ENCODE measurements around the gene KPNA6. TPM values are rescaled to one million over a fixed set of nuclear protein-coding genes. Genes with fewer than 3 reads are reported as not detected.

KPNA6 gene
- total and polyA plus RNA-seq, 10 of the 15 experiments (the other 5 are each of a cell fraction or from before 2014, with no cell fraction given), result 11.1 to 55.6 (median 25.9) TPM

DNA sequence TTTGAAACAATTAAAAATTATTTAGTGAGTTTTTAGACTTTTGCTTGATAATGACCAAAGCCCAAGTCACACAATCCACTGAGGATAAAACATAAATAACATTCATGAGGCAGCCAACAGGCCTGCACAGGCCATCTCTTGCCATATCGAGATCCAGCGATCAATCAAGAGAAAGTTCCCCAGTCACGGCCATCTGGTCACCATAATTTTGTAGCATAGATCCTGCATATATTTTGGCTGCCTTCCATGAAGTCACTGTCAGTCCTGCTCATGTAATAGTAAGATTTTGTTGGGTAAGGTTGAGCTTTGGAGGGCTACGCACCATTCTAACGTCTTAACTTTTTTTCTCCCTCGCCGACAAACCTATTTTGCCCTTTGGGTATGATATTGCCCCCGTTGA is 17.5 kb downstream of the KPNA6 start:
- no peak for TF ChIP-seq WRNIP1 (IDR thresholded peaks at IDR 0.05; ENCODE audit: borderline replicate concordance, low read depth, low read length)
- no peak for TF ChIP-seq RELA (IDR thresholded peaks at IDR 0.05; ENCODE audit: borderline replicate concordance, partially characterized antibody)
- no peak for TF ChIP-seq MXI1 (IDR thresholded peaks at IDR 0.05; ENCODE audit: low read depth, low read length)
- ATAC-seq, result no peak
- POLR2A ChIA-PET, result no interaction called here
- in situ Hi-C loops (cut with MboI), result no loop called here
- H3K4me3 ChIP-seq, result no peak overlapping the region
- intact Hi-C loops (cut with micrococcal nuclease; ENCODE audit: unreplicated experiment), result no loop called here
- H3K9me3 ChIP-seq (replicated peaks; ENCODE audit: control insufficient read depth, insufficient read depth, low read length), result no peaks in the 10 kb centered on the region
- peaks cover 2 to 3% of the 10 kb centered on the region in 2 experiments; a peak in 3 of 4 replicates for H3K36me3 ChIP-seq (ENCODE audit: control insufficient read depth in 2 of 2, insufficient read depth in 2 of 2, low read length in 1 of 2)
- no peak overlapping the region for H3K27ac ChIP-seq (ENCODE audit: control insufficient read depth, insufficient read depth)
- H2AFZ ChIP-seq (ENCODE audit: control insufficient read depth, low read depth, low read length), result no peak overlapping the region
- DNase-seq (ENCODE audit: low read depth, low spot score), result no peak
- peaks cover 10% of the 10 kb centered on the region for H3K4me1 ChIP-seq (ENCODE audit: control insufficient read depth, insufficient read depth, low read length)
- H3K9ac ChIP-seq (ENCODE audit: control insufficient read depth, insufficient read depth, low read length), result no peak overlapping the region
- BruUV-seq (replicated peaks), result TSS peak; percentile 31
- no peaks in the 10 kb centered on the region for H3K27me3 ChIP-seq (replicated peaks in 1 of 2; ENCODE audit: control insufficient read depth in 2 of 2, insufficient read depth in 2 of 2, low read length in 1 of 2)
- no peak for FAIRE-seq
- WGBS (ENCODE audit: insufficient coverage, insufficient replicate concordance, low lambda C conversion rate, missing lambda C conversion rate), result 92% methylated on average over 8 of the region's 8 CpGs
- no peaks in the 10 kb centered on the region; the same call in 1 of the 2 replicates for H4K20me1 ChIP-seq (ENCODE audit: control insufficient read depth, insufficient read depth)
- RAD21 ChIA-PET (ENCODE audit: unreplicated experiment), result no interaction called here
- H3K79me2 ChIP-seq (ENCODE audit: control insufficient read depth, insufficient read depth, low read length), result peaks cover 54% of the 10 kb centered on the region
- H3K4me2 ChIP-seq (ENCODE audit: control insufficient read depth, insufficient read depth), result no peak overlapping the region
- CTCF ChIA-PET, result interaction anchor here (1.0 to 1.2 kb wide), 2 partner anchors 20 to 95 kb away, joined by 3 read pairs; no protein-coding TSS in a partner anchor
- SMC1A ChIA-PET (ENCODE audit: uncharacterized antibody, unreplicated experiment), result interaction anchor here (1.2 kb wide), 1 partner anchor 9 kb away, joined by 4 read pairs; no protein-coding TSS in a partner anchor

- Histone ChIP-seq H3K27ac (ENCODE audit: control insufficient read depth, insufficient read depth) (no peak overlapping the region), H4K20me1 (ENCODE audit: control insufficient read depth, insufficient read depth) (no peaks in the 10 kb centered on the region; the same call in 1 of the 2 replicates), H3K36me3 (ENCODE audit: control insufficient read depth in 2 of 2, insufficient read depth in 2 of 2, low read length in 1 of 2) (peaks cover 2 to 3% of the 10 kb centered on the region in 2 experiments; a peak in 3 of 4 replicates), H3K4me1 (ENCODE audit: control insufficient read depth, insufficient read depth, low read length) (peaks cover 6% of the 10 kb centered on the region), H3K9ac (ENCODE audit: control insufficient read depth, insufficient read depth, low read length) (no peak overlapping the region), H3K9me3 (replicated peaks; ENCODE audit: control insufficient read depth, insufficient read depth, low read length) (no peaks in the 10 kb centered on the region), H3K27me3 (replicated peaks in 1 of 2; ENCODE audit: control insufficient read depth in 2 of 2, insufficient read depth in 2 of 2, low read length in 1 of 2) (no peaks in the 10 kb centered on the region), H2AFZ (ENCODE audit: control insufficient read depth, low read depth, low read length) (no peak overlapping the region), H3K79me2 (ENCODE audit: control insufficient read depth, insufficient read depth, low read length) (peaks cover 42% of the 10 kb centered on the region), H3K4me3 (no peak overlapping the region), H3K4me2 (ENCODE audit: control insufficient read depth, insufficient read depth) (no peak overlapping the region)
- intact Hi-C loops (cut with micrococcal nuclease; ENCODE audit: unreplicated experiment) (no loop called here), in situ Hi-C loops (cut with MboI) (no loop called here)
- SMC1A ChIA-PET (ENCODE audit: uncharacterized antibody, unreplicated experiment), result interaction anchor here (1.4 kb wide), 1 partner anchor 10 kb away, joined by 5 read pairs; no protein-coding TSS in a partner anchor
- RAD21 ChIA-PET (ENCODE audit: unreplicated experiment), result no interaction called here
- POLR2A ChIA-PET, result interaction anchor here (1.2 kb wide), 1 partner anchor 12 kb away, joined by 5 read pairs; no protein-coding TSS in a partner anchor
- CTCF ChIA-PET, result interaction anchor here (1.5 kb wide), 2 partner anchors 15 to 16 kb away, joined by 3 to 9 read pairs; no protein-coding TSS in a partner anchor
- TSS peak; percentile 32 for BruUV-seq (replicated peaks)
- ATAC-seq, result no peak
- DNase-seq (ENCODE audit: low read depth, low spot score), result no peak
- WGBS (ENCODE audit: insufficient coverage, insufficient replicate concordance, low lambda C conversion rate, missing lambda C conversion rate), result 99% methylated on average over 3 of the region's 3 CpGs
- no peak for FAIRE-seq
- TF ChIP-seq EZH2 (IDR thresholded peaks at IDR 0.05; ENCODE audit: borderline replicate concordance, control insufficient read depth, low read depth, low read length) (no peak), STAT1 (conservative IDR thresholded peaks at IDR 0.05) (no peak), HSF1 (IDR thresholded peaks at IDR 0.05; ENCODE audit: low read depth, low read length) (no peak)
- TF ChIP-seq, protein P1, sequence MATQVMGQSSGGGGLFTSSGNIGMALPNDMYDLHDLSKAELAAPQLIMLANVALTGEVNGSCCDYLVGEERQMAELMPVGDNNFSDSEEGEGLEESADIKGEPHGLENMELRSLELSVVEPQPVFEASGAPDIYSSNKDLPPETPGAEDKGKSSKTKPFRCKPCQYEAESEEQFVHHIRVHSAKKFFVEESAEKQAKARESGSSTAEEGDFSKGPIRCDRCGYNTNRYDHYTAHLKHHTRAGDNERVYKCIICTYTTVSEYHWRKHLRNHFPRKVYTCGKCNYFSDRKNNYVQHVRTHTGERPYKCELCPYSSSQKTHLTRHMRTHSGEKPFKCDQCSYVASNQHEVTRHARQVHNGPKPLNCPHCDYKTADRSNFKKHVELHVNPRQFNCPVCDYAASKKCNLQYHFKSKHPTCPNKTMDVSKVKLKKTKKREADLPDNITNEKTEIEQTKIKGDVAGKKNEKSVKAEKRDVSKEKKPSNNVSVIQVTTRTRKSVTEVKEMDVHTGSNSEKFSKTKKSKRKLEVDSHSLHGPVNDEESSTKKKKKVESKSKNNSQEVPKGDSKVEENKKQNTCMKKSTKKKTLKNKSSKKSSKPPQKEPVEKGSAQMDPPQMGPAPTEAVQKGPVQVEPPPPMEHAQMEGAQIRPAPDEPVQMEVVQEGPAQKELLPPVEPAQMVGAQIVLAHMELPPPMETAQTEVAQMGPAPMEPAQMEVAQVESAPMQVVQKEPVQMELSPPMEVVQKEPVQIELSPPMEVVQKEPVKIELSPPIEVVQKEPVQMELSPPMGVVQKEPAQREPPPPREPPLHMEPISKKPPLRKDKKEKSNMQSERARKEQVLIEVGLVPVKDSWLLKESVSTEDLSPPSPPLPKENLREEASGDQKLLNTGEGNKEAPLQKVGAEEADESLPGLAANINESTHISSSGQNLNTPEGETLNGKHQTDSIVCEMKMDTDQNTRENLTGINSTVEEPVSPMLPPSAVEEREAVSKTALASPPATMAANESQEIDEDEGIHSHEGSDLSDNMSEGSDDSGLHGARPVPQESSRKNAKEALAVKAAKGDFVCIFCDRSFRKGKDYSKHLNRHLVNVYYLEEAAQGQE (IDR thresholded peaks at IDR 0.05; ENCODE audit: low read depth, low read length), result no peak
Measured at GRCh38 chr1:32126770-32127169, 18.9 kb downstream of the KPNA6 start.
